TTC549 (cell line): ENCODE measurements around the gene JMJD7.

Experiments used
- FAIRE-seq: peaks from 2 replicates; lab custom pipeline; 2012; peaks lifted over from hg19 to GRCh38; lab: Jason Lieb, UNC

JMJD7 gene

DNA sequence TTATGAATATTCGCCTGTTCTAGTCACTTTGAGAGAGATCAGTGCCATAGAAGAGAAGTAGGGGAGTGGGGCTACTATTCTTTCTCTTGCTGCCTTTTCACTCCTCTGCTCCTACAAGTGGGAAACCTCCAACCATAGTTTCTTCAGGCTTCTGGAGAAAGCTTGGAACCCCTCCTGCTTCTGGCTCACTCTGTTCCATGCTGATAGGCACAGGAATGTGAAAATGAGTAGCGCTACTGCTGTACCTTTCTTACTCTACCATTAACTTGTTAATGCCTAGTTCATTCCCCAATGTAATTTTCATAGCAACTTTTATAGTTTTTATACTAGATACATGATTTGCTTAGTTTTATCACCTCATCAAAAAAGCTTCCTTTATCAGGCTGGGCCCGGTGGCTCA is 26.7 kb upstream of the JMJD7 start:
- FAIRE-seq: no peak

DNA sequence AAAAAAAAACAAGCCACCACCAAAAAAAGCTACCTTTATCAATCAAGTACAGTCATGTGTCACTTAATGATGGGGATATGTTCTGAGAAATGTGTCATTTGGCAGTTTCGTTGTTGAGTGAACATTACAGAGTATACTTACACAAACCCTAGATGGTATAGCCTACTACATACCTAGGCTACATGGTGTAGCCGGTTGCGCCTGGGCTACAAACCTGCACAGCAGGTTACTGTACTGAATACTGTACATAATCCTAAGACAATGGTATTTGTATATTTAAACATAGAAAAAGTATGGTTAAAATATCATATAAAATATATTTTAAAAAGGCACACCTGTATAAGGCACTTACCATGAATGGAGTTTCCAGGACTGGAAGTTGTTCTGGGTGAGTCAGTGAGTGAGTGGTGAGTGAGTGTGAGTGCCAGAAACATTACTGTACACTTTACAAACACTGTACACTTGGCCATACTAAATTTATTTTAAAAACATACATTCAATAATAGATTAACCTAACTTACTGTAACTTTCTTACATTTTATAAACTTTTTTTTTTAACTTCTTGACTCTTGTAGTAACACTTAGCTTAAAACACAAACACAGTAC is 25.9 kb upstream of the JMJD7 start:
- no peak for FAIRE-seq

DNA sequence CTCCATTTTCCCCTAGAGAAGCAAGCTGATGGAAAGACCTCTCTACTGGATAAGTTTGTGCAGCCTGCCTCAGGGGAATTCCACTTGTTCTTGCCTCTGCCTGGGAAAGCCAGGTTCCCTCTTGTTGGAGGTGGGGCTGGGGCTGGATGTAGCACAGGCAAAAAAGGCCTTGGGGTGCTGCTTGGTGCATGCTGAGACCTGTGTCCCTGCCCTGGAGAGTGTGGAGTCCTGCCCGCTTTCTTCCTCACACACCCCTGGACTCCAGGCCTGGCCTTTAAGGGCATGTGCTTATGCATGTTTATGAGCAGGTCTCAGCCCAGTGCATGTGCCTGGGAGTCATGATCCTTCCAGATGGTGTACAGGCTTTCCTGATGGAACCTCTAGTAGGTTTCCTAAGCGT is 23.5 kb upstream of the JMJD7 start:
- no peak for FAIRE-seq

DNA sequence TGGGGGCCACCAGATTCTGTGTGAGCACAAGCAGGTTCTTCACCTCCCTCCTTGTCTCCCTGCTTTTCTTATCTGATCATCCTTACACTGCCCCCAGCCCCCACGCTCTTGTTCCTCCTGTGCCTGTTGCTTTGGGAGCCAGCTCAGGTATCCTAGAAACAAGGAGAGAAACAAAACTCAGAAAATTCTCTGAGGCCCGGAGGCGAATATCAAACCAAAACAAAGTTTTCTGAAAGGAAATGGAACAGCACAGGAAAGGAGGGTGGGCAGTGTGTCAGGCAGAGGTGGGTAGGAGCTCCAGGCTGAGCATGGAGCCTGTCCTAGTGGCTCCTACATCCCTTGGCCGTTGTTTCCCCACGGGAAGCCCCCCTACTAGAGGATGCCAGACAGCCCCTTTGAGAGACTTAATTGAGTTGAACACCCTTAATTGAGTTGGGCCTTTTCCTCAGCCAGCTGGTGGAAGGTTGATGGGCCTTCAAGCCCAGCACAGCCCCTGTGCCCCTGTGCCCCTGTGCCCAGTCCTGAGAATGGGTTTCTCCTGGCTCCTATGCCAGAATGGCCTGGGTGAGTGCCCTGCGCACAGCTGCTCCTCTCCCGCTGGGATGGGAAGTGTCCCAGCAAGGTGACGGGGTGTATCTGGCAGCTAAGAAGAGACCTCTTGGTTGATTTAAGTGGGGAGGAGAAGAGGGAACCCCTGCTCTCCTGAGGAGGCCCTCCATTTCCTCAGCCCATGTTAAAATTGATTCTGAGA is 22.8 kb upstream of the JMJD7 start:
- FAIRE-seq: no peak

DNA sequence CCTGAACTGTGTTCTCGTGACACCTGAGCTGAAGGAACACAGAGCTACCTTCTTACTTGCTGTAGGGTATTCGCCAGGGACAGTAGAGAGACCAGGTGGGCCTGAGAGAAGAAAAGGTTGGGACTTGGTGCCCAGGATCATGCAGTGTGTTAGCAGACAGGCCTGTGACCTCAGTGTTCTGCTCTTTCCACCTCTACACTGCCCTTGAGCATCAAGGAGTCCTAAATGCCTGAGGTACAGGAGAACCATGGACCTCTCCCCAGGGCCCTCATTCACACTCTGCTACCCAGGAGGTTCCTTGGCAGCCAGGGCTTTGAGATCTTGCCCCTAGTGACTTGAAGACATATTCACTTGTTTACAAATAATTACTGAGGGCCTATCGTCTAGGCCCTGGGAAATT is 22.2 kb upstream of the JMJD7 start:
- FAIRE-seq: no peak

DNA sequence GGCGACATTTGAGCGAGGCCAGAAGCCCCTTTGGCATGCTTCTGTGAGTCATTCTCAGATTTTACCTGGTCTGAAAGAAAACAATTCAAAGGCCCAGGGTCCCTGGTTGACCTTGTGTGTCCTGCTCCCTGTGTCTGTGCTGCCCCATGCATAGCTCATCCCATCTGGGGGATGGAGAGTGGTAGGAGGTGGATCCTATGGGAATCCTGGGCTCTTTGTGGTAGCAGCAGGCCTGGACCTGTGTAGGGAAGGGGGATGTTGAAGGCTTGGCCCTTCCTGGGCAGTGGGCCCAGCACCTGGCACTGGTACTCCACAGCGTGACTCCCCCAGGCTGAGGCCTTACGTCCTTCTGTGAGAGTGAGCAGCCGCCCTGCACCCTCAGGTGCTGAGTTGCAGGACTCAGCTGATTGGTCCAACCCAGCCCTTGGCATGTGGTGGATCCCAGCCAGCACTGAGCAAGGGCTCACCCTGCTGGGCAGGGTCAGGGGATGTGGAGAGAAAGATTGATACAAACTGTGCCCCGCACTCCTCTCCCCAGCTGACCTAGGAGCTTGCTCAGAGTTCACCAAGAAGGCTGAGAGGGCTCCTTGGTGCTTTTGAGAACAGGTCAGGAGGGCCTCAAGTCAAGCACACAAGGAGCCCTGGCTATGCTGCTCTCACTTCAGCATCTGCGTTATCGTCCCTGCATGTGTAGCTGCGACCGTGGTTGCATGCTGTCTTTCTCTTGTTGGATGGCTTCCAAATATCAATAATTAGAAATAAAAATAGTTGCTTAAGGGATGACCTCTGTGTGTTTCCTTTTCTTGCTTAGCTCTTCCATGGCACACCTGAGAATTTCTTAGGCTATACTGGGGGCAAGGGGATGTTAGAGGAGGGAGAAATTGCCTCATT is 21.4 kb upstream of the JMJD7 start:
- no peak for FAIRE-seq

DNA sequence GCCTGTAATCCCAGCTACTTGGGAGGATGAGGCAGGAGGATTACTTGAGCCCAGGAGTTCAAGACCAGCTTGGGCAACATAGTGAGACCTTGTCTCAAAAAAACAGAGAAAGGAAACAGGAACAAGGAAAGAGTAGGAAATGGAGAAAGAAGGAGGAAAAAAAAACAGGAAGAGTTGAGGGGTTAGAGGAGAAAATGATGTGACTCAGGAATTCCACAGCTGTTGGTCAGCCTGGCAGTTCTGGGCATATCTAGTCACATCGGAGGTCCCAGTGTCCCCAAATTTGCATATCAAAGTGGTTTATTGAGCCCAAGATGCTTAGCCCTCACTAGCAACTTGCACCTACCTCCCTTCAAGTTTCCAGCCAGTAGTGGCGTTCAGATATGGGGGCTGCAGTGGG is 18.8 kb upstream of the JMJD7 start:
- no peak for FAIRE-seq

DNA sequence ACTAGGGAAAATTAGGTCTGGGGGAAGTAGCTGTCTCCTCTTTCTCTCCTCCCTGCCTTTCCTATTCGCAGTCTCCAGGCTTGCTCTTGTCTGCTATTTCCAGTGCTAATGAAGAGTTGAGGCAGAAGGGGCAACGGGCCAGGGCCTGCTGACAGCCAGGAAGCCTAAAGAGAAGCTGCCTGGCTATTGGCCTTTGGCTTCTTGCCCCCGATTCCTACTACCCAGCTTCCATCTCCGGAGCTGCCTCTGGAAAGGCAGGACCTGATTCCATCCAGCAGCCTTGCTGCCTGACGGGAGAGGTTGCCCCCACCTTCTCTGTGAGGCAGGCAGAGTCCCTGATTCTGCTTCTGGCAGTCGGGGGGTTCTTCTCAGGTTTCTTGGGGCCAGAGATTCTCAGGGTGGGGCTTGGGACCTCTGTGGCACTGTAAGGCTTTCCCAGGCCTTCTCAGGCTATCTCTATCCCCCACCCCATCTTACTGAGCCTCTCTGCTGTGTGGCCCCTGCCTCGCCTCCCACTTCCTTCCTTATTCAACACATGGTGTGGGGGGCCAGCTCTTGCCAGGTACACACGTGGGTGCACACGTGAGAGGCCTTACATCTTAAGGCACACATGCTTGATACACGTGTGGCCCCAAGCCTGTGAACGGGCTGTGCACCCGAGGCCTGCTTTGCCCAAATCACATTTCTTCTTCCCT is 18.2 kb upstream of the JMJD7 start:
- FAIRE-seq: no peak

DNA sequence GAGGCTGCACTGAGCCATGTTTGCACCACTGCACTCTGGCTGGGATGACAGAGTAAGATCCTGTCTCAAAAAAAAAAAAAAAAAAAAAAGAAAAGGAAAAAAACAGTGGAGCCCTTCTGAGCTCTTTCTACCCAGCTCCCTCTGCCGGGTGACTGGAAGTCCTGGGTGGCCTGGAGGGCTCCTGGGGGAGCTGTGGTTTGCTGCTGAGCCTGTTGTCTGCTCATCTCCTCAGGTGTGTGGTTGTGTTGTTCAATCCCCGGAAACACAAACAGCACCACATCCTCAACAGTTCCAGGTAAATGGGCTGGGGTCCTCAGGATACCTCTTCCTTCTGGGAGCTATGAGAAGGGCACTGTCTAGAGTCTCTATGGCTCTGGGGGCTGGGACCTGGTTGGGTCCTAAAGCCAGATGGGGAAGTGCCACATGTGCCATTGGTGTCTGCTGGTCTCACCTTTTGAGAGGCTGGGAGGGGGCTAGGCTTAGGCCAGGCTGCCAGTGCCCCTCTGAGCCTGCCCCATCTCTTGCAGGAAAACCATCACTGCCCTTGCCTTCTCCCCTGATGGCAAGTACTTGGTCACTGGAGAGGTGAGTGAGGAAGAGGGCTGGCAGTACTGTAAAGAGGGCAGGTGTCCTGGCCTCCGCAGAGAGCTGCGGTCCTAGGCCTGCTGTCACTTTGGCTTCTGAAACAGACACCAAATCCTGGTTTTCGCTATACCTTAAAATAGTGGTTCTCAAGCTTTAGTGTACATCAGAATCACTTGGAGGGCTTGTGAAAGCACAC is 17.1 kb upstream of the JMJD7 start:
- no peak for FAIRE-seq

DNA sequence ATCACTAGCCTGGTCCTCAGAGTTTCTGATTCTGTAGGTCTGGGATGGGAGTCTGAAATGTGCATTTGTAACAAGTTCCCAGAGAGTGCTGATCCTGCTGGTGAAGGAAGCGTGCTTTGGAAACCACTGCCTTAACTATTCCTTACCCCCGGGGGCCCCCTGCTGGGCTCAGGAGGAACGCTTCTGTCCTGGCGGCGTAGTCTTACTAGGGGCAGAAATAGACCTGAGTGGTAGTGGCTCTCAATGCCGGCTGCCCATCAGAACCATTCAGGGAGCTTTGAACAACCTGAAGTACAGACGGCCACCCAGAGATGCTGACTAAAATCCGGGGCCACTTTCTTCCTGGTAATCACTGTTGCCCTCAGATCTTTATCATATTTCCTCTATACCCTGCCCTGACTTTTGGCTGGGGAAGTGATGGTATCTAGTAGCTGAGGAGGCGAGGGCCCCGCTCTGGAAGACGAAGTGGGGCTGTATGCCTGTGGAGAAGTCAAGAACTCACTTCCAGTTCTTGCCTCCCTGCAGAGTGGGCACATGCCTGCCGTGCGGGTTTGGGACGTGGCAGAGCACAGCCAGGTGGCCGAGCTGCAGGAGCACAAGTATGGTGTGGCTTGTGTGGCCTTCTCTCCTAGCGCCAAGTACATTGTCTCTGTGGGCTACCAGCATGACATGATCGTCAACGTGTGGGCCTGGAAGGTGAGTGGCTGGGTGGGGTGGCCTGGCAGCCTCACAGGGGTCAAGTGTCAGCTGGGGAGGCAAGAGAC is 16.3 kb upstream of the JMJD7 start:
- no peak for FAIRE-seq

DNA sequence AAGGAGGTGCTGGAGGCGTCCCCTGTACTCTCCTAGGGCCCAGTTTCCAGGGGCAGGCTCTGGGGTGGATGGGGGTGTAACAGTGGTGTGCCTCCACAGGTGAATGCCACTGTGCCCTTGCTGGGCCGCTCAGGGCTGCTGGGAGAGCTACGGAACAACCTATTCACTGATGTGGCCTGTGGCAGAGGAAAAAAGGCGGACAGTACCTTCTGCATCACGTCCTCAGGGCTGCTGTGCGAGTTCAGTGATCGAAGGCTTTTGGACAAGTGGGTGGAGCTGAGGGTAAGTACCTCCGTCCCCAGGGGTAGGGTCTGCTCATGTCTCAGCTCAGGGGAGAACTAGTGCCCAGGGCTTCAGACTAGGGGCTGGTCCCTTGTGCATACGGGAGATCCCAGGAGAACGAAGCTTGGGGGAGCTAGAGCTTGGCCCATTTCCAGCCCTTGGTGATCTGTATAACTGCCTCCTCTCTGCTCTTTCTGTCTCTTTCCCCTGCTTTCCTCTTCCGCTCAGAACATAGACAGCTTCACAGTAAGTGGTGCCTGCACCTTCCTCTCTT is 15.0 kb upstream of the JMJD7 start:
- FAIRE-seq: no peak

DNA sequence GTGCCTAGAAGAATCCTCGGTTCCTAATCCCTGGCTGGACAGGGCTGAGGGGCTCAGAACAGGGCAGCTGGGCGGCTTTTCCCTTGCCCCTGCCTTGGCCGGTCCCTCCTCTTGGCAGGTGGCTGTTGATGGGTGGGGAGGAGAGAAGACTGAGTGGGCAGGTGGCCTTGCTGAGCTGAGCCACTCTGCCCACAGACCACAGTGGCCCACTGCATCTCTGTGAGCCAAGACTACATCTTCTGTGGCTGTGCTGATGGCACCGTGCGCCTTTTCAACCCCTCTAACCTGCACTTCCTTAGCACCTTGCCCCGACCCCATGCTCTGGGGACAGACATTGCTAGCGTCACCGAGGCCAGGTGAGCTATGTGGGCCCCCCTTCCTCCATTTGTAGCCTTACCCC is 14.5 kb upstream of the JMJD7 start:
- no peak for FAIRE-seq

DNA sequence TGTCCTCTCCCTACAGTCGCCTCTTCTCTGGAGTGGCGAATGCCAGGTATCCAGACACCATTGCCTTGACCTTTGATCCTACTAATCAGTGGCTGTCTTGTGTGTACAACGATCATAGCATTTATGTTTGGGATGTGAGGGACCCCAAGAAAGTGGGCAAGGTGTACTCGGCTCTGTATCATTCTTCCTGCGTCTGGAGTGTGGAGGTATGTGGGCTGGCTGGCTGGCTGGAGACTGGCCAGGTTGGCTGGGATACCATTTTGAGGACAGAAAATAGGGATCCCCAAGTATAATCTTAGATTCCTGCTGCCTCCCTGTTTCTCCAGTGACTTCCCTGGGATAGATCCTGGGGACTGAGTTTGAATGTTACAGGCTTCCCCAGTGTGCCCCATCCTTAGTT is 13.4 kb upstream of the JMJD7 start:
- no peak for FAIRE-seq

DNA sequence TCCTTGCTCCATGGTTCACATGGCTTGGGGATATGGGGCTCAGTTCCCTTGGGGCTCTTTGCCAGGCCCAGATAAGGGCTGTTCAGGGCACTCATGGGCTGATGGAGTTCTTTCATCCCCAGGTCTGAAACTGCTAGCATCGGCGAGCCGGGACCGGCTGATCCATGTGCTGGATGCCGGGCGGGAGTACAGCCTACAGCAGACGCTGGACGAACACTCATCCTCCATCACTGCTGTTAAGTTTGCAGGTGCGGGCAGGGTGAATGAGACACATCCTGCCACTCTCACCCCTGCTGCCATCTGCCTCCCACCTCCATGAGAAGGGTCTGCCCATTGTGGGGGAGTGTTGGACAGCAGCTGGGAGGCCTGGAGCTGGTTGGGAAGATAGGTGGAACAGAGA is 11.1 kb upstream of the JMJD7 start:
- FAIRE-seq: no peak

DNA sequence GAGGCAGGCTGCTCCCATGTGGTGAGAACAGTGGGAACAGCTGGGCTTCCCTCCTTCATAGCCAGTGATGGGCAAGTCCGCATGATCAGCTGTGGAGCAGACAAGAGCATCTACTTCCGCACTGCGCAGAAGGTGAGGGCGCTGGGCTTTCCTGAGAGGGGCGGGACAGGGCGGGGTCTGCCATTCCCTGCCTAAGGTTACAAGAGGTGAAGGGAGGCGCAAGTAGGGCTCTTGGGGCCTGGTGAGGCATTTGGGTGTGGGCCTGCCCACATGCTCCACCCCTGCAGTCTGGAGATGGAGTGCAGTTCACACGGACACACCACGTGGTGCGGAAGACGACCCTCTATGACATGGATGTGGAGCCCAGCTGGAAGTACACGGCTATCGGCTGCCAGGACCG is 10.6 kb upstream of the JMJD7 start:
- FAIRE-seq: no peak

DNA sequence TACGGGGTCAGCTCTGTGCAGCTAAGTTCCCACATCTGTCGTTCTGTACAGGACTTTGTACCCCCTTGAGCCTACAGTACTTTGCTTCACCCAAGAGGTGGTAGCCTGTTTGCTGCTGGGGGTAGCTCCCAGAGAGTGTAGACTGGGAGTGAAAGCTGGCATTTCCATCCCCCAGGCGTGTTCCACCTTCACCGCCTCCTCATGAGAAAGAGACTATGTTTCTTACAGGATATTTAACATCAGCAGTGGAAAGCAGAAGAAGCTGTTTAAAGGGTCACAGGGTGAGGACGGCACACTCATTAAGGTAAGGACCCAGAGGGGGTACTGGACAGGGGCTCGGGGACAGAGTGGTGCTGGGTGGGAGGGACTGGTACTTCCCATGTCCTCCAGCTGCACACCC is 10.1 kb upstream of the JMJD7 start:
- FAIRE-seq: no peak

DNA sequence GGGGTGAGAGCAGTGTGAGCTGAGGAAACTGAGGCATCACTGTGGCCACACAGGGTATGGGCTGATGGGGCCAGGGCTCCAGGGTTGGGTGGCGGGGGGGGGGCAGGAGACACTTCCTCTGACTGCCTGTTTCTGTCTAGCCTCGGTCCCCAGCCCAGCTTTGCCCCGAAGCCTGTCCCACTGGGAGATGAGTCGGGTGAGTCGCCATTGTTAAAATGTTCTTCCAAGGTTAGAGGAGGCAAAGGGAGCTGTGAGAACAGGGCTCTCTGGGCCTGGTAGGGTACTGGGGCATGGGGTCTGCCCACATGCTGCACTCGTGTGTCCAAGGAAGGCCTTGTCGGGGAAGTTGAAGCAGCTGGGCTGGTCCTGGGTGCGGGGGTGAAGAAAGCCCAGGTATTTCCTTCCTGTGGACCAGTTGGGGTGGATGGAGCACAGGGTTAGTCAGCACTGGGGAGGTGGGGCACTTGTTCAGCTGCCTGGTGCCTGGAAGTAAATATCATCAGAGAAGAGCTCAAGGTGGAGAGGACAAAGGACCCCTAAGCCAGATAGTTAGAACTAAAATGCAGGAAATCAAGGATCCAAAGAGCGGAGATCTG is 8.3 kb upstream of the JMJD7 start:
- no peak for FAIRE-seq

DNA sequence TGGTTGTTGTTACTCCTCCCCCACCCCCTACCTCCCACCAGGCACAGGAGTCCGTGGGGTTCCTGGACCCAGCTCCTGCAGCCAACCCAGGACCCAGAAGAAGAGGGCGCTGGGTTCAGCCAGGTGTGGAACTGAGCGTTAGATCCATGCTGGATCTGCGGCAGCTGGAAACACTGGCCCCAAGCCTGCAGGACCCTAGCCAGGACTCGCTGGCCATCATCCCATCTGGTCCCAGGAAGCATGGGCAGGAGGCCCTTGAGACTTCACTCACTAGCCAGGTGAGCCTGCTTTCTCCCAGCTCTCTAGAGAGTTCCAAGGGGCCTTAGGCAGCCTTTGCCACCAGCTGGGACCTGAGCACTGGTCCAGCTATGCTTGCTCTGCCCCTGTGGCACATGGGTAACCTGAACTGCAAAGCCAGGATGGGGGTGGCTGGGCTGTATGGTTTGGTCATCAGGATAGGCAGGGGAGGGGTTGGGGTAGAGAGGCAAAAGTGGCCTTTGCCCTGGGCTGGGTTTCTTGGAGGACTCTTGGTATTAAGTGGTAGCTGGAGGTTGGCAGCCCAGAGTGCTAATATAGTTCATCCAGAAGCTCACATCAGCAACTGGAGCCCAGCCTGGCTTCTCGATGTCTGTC is 7.0 kb upstream of the JMJD7 start:
- FAIRE-seq: no peak

DNA sequence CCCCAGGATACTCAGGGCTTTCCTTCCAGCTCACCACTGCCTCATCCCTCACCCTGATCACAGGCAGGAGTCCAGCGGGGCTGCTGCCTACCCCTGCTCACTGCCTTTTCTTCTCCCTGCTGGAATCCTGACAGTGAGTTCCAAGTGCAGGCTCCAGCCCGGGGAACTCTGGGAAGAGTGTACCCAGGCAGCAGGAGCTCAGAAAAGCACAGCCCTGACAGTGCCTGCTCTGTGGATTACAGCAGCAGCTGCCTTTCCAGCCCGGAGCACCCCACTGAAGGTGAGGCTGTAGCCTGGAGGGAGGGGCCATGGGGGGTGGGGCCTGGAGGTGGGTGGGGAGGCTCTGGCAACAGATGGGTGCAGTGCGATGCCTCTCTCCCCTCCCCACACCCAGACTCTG is 6.1 kb upstream of the JMJD7 start:
- no peak for FAIRE-seq

DNA sequence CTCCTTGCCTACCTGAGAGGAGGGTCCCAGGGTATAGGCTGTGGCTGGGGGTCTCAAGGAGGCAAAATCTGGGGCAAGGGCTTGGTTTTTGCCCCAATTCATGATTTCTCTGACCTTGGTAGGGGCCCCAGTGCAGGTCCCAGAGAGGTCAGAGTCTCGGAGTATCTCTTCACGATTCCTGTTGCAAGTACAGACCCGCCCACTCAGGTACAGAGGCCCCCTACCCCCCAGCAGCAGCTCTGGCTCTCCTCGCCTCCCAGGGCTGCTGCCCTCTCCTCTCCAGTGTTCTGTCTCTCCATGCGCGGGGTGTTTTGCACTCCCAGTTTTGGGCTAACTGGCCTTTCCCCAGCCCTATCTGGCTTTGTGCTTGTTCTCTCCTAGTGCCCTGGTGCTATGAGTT is 5.4 kb upstream of the JMJD7 start:
- no peak for FAIRE-seq
